Measurements from ENCODE around the gene SYCP2.
"Not testable (repeated sequence)": the region's sequence is repeated elsewhere in the genome, so short reads cannot be mapped to it uniquely, and the experiment has no call there.

Gene SYCP2

DNA sequence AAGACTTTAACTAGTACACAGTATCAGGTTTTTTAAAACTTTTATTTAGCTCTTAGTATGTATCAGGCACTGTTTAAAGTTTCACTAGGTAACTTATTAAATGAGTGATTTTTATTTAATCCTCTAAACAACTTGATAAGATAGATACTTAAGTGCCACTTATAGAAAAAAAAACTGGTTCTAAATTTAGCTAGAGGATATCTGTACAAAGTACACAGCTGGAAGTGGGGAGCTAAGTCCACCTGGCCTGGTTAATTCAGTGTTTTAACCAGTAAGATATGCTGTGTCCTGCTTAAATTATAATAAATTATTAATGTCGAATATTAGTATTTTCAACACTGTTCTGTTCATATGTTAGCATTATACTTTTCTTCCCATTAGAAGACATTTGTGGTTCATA, 37.5 kb downstream of the SYCP2 start:
- DNase-seq (ENCODE audit: low read depth), result no peak

DNA sequence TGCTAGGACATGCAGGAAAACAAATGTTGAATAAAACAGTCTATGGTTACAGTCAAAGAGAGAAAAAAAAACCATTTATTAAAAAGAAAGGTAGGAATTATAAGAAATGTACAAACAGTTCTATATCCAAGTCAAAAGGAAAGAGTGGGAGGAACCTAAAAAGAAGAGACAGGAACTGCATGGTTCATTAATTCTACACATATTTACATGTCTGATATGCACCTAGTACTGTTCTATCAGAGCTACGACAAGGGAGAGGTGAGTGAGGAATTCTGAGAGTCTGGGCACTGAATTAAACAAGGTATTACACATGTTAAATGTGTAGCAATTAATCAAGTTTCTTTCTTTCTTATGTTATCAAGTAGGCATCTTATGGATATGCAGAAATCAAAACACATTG, 41.9 kb downstream of the SYCP2 start:
- DNase-seq (ENCODE audit: low read depth), result no peak

DNA sequence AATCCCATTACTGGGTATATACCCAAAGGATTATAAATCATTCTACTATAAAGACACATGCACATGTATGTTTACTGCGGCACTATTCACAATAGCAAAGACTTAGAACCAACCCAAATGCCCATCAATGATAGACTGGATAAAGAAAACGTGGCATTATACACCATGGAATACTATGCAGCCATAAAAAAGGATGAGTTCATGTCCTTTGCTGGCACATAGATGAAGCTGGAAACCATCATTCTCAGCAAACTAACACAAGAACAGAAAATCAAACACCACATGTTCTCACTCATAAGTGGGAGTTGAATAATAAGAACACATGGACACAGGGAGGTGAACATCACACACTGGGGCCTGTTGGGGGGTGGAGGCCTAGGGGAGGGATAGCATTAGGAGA, 43.4 kb downstream of the SYCP2 start:
- not testable (repeated sequence) for DNase-seq (ENCODE audit: low read depth)

DNA sequence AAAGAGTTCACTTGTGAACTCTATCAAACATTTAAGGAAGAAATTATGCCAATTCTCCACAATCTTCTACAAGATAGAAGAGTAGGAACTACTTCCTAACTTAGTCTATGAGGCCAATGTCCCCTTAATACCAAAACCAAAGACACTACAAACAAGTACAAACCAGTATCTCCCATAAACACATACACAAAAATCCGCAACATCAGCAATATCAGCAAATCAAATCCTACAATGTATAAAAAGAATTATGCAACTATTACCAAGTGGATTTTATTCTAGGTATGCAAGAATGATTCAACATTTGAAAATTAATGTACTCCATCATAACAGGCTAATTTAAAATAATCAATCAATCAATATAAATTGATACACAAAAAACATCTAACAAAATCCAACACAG, 45.4 kb downstream of the SYCP2 start:
- DNase-seq (ENCODE audit: low read depth), result no peak

DNA sequence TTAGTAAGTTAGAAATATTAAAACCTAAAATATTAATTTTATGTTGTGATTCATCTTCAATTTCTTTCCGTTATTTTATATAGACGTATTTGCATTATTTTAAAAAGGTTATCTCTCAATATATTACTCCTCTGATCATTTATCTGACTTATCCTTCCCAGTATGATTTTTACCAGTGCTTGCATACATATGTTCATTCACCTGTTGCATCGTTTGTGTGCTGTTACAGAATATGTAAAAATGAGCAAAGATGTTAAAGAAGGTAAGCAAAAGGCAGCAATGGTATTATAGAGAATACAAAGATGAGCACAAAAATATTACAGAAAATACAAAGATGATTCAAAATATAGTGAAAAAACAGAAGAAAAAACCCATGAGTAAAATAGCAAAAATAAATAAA, 48.9 kb downstream of the SYCP2 start:
- DNase-seq (ENCODE audit: low read depth), result no peak

DNA sequence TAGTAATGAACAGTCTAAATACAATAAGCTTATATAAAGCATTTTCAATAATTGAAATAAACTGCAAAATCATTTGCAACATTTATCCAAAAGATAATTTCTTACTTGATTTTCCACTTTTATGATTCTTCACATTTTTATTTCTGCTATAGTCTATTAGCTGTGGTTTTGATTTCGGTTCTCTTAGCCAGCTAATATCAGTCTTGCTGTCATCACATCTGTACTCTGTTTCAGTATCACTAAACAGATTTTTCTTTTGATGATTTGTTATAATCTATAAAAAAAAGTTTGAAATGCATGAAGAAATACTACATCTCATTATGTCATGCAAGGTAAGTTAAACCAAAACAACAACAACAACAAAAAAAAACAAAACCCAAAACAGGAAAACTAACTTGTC, 53.2 kb downstream of the SYCP2 start:
- DNase-seq (ENCODE audit: low read depth), result no peak

DNA sequence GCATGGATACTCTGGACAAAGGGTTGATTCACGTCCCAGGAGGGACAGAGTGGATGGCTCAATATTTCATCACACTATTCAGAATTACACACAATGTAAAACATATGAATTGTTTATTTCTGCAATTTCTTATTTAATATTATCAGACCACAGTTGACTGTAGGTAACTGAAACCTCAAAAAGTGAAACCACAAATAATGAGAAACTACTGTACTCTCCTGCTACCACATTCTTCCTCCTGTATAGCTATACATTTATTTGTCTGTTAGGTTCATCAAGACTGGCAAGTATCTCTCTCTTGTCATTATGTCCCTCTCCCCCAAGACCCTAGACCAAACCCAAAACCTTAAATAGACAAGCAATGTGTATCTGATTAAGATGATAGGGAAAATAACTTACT, 60.0 kb downstream of the SYCP2 start:
- DNase-seq (ENCODE audit: low read depth), result no peak

DNA sequence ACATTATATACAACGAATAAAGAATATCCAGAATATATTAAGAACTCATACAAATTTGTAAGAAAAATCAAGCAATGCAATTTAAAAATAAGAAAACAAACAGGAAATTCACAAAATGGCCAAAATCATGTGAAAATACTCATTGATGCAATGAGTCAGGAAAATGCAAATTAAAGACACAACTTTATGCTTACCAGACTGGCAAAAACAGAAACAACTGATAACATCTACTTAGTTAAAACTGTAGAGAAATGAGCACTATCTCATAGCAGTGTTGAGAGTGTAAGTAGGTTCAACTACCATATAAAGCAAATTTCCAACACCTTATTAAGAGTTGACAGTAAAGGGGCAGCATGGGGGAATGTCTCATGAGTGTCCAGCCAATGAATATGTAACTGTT, 62.3 kb downstream of the SYCP2 start:
- DNase-seq (ENCODE audit: low read depth), result no peak

DNA sequence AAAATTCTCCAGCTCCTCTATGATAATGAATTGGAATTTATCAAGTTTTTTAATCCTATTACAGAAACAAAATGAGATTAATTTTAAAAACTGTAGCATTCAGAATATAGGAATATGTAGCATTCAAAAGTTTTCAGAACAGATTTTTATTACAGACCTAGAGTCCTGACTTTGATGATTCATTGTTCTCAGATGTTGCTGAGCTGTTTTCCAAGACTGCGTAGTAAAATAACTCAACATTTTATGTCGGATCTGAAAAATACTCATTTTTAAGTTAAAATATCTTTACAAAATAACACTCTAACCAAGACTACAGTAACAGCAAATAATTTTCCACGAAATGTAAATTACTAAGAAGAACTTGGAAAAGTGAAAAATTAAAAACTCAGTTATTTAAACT, 67.1 kb downstream of the SYCP2 start:
- DNase-seq (ENCODE audit: low read depth), result no peak

DNA sequence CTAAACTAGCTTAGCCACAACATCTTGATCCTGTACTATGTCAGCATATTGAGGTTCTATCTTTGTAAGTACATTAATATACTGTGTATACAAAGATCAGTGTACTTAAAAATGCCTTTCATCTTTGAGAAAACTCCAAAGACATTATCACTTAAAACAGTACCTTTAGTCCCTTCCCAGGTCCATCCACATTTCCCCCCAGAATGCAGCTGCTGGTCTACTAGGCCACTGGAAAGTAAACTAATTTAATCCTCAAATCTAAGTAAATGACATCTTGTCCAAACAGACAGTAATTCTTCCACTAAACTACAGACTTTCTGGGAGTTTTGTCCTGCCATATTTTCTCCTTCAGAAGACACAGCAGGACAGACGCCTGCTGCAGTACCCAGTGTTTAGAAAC, 68.7 kb downstream of the SYCP2 start:
- DNase-seq (ENCODE audit: low read depth), result no peak

DNA sequence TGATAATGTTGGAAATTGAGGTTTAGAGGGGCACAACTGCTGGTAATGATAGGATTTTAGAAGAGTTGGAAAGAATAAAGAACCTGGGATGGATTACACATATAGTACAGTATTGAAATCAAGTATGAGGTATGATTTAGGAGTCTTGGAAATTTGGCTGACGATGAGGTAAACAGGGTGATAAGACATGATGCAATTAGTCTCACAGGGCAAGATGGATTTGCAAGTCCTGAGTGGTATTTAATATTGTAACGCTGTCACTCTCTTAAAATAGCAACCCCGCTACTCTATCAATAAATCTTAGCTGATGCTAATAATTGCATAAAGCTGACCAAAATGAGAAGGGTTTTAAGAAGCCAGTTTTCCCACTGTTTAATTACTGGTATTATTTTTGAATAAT, 70.4 kb downstream of the SYCP2 start:
- no peak for DNase-seq (ENCODE audit: low read depth)

DNA sequence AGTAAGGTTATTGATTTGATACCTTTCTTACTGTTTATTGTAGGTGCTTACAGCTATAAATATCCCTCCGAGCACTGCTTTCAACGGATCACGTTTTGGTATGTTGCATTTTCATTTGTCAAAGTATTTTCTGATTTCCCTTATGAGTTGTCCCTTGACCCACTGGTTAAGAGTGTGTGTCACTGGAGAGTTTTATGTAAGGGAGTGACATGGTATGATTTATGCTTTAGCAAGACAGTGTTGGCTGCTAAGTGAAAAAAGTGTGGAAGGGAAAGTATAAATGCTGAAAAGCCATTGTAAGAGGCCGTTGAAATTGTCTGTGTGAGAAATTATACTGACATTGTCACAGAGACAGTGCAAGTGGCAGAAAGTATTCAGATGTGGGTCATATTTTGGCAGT, 72.0 kb downstream of the SYCP2 start:
- no peak for DNase-seq (ENCODE audit: low read depth)

DNA sequence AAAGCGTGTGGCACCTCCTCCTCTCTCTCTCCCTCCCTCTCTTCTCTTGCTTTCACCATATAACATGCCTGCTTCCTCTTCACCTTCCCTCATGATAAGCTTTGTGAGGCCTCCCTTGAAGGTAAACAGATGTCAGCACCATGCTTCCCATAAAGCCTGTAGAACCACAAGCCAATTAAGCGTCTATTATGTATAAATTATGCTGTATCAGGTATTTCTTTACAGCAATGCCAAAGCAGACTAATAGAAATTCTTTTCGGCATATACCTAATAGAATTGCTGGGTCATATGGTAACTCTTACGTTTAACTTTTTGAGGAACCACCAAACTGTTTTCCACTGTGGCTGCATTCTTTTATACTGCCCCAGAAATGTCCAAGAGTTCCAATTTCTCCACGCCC, 75.0 kb downstream of the SYCP2 start:
- DNase-seq (ENCODE audit: low read depth), result no peak

DNA sequence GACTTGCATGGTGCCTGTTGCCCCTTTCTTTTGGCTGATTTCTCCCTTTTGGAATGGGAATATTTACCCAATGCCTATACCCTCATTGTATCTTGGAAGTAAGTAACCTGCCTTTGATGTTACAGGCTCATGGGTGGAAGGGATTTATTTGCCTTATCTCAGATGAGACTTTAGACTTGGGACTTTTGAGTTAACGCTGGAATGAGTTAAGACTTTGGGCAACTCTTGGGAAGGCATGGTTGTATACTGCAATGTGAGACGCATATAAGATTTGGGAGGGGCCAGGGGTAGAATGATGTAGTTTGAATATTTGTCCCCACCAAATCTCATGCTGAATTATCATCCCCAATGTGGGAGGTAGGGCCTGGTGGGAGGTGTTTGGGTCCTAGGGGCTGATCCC, 75.5 kb downstream of the SYCP2 start:
- DNase-seq (ENCODE audit: low read depth), result no peak

DNA sequence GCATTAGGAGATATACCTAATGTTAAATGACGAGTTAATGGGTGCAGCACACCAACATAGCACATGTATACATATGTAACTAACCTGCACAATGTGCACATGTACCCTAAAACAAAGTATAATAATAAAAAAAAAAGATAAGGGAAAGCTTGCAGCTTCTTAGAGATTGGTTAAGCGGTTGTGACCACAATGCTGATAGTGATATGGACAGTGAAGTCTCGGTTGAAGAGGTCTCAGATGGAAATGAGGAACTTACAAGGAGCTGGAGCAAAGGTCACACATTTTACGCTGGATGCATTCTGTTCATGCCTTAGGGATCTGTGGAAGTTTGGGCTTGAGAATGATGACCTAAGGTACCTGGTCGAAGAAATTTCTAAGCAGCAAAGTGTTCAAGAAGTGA, 76.5 kb downstream of the SYCP2 start:
- DNase-seq (ENCODE audit: low read depth), result not testable (repeated sequence)

DNA sequence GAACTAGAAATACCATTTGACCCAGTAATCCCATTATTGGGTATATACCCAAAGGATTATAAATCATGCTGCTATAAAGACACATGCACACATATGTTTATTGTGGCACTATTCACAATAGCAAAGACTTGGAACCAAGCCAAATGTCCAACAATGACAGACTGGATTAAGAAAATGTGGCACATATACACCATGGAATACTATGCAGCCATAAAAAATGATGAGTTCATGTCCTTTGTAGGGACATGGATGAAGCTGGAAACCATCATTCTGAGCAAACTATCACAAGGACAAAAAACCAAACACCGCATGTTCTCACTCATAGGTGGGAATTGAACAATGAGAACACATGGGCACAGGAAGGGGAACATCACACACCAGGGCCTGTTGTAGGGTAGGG, 76.9 kb downstream of the SYCP2 start:
- not testable (repeated sequence) for DNase-seq (ENCODE audit: low read depth)

DNA sequence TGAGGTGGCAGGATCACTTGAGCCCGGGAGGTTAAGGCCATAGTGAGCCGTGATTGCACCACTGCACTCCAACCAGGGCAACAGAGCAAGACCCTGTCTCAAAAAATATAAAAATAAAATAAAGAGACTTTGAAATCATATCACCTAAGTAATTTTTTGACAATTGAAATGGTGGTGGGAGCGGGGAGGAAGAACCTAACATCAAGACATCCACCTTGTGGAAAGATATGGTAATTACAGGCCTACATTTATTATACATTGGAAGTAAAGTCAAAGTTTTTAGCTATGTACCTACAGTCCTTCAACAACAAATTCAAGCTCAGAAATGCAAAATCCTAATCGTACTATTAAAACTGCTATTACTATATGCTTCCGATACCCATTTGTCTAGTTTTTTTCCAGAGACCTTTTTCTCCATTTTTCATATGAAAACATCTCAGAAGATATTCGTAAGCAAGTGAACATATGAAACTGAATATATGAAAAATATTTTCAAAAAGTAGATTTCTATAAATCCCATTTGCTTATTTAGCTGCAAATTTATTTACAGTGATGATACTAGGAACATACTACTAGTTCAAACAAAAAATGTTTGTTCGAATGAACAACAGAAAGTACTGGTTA, 83.3 kb downstream of the SYCP2 start:
- no peak for DNase-seq (ENCODE audit: low read depth)

DNA sequence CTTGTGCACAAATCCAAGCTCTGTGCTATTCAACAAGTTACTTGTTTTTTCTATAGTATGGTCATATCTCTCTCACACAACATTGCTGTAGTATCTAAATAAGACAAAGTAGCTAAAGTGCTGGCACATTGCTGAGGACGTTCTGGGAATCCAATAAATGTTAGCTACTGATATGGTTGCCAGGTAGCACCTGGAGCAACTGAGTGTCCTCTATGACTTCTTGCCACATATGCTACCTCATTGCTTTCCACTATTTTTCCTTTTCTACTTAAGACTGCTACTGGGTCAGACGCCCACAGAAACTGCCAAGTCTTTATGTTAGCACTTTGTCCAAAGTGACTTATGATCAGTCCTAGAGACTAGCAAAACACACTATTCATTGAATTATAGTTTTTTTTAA, 85.3 kb downstream of the SYCP2 start:
- DNase-seq (ENCODE audit: low read depth), result no peak

DNA sequence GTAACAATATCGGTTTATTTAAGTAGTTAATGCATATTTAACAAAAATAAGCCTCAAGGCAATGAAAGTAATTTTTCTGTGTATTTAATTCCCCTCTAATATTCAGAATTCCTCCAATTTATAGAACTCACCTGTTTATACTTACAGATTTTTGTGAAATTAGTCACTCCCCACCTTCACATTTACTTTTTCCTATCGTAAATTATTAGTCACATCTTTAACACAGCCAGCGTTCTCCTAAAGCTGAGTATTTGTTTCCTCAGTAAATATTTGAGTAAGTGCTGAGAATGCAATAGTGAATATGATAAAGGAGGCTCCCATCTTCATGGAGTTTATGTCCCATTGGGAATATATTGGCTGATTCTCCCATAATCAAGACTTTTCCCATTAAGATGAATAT, 88.0 kb downstream of the SYCP2 start:
- no peak for DNase-seq (ENCODE audit: low read depth)

DNA sequence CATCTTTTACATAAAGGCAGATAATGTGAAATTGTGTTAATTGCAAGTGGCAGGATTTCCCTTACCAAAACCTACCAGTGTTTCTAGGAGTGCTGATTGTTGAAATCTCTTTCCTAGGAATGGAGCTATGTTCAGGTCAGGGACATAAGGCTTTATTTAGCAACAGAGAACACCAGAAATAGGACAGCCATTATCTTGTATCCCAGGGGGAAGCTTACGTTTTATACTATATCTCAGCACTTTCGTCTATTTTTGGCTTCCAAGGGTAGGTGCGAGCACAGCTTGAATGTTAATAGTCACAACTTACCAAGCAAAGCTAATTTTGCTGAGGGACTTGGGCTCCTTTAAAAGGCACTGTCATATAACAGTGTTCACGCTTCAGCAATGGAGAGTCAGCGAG, 94.0 kb downstream of the SYCP2 start:
- DNase-seq (ENCODE audit: low read depth), result no peak

DNA sequence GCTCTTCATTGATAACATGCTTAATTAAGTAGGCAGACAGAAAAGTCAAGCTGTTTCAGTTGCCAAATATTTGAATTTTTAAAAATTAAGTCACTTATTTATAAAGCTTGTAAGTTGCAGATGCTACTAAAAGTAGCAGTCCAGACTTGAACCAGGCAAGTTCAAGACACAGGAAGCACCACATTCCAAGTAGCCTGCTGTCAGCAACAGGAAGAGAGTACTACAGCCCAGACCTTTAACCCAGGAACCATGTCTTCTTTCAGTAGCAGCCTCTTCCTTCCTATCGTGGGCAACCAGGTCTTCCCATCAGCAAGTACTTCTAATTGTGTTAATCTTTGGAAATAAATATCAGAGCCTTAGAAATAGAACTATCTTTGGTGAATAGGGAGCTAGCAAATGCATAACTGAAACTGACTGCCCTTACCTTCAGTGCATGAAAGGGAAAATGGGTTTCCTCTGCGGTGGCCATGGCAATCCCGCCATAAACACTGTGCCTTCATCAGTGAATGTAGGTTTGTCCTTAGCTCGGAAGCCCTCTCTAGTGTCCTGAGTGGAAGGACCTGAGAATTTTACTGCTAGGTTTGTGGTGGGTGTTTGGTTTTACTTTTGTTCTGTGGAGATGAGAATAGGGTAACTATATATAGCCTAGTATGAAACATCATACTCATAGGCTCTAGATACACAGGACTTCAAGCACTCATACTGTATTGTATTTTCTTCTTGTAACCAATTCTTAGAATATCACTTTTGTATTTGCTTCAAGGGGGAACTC, 95.6 kb downstream of the SYCP2 start:
- DNase-seq (ENCODE audit: low read depth), result no peak

DNA sequence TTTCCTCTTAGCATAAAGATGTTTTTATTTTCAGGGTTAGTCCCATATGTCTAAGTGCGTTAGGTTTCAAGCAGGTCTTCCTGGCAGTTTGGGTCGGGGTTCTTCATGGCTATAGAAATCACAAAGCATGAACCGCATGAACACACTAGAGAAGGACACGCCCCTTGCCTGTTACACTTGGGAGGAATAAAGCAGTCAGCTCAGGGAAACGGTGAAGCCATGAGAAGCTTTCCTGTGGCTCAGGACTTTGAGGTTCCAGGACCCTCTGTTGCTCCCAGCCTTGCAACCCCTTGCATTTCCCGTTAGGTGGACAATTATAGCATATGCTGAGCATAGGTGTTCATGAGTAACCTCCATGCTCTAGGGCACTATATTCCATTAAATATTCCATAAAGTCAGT, 96.7 kb downstream of the SYCP2 start:
- DNase-seq (ENCODE audit: low read depth), result no peak

DNA sequence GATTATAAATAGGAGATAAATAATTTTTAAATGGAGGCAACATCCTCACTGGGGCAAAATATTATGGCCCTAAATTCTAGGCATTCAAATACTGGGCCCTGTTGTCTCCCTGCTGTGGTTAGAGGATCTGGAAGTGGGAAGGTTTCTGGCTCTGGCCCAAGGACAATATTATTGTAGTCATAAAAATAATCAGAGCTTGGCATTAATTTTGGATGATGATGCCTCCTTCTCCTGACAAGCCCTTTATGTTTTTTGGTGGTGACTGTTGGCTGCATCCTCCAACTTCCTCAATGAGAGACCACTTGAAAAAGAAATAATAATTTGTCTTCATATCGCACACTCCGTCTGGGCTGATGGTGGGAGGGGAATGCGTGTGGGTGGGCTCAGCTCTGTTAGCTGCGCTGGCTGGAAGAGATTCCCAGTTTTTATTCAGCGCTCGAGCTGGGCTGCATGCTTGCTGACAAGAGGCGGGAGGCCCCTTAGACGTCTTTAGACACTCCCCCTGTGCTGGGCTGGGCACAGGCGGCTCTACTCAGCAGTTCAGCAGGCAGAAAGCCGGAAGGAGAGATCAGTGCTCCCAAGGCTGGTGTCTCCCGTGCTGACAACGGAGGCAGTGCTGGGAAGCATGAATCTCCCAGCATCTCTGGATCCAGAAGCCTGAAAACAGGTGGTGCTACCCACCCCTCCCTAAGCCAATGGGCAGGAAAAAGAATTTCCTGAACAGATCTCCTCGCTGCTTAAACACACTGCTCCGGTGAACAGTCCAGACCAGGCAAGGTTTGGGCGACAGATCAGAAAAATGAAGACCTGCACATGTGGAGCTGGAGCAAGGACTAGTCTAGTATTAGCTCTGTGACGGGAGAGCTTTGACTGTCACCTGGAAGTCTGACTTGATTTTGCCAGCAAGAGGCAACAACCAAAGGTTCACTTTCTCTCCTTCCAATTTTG, 97.7 kb downstream of the SYCP2 start:
- no peak for DNase-seq (ENCODE audit: low read depth)

Measured in T-helper 22 cell (primary cell).